GM18907 (cell line): Measurements from ENCODE around the gene NCKIPSD.

Experiments used
- ATAC-seq: cut with Tn5 transposase; IDR thresholded peaks from one replicate; pipeline ENCODE4 v1.9.1; 2021; ENCODE audit warnings: mild to moderate bottlenecking, moderate library complexity; ENCODE audit not compliant: unreplicated experiment

Gene NCKIPSD

GRCh38 chr3:48651771-48652170, 33.9 kb downstream of the NCKIPSD start:
- no peak for ATAC-seq

- no peak for ATAC-seq
These were observed 35.0 kb downstream of the NCKIPSD start for GRCh38 chr3:48650723-48651122.

DNA sequence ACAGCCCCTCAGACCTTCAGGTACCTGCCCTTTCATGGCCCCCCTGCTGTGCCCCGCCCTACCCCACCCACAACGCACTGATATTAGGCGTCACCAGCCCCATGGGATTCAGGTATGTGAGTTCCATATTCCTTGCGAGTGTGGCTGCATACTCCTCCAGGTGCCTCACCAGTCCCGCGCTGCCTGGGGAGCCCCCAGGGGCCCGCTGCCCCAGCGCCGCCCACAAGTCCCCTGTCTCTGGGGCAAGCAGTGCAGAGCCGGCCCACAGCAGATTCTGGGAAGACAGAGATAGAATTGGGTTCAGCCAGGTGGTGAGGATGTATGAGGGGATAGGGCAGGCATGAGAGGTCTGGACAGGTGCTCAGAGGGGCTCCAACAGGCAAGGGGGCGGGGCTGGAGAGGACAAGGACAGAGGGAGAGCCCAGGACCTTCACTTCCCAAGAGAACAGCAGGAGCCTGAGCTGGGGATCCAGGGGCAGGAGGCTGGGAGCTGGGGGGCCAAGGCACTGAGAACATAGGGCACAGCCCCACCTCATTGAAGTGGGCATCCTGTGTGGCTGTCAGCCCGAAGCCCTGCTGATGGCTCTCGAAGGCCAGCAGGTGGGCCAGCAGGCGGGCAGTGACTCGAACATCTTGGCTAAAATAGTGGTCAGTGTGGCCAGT, 37.4 kb downstream of the NCKIPSD start:
- no peak for ATAC-seq

DNA sequence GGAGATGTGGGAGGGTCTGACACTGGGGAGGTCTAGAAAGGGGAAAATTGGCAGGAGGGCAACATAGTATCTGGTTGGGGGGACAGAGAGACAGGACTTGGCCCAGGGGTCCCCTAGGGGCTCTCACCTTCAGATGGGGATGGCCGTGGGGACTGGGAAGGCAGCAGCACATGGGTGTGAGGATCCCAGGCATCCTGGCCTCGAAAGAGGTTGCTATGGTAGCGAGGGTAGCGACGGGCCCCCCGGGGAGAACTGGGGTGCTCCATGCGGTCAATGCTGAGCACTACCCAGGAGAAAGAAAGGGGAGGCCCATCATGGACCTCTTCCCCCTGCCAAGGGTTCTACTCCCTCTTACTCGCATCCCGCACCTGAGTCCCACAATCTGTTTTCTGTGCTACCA, 38.0 kb downstream of the NCKIPSD start:
- ATAC-seq = no peak

- no peak for ATAC-seq
These were observed 40.6 kb downstream of the NCKIPSD start for GRCh38 chr3:48644898-48645760.

DNA sequence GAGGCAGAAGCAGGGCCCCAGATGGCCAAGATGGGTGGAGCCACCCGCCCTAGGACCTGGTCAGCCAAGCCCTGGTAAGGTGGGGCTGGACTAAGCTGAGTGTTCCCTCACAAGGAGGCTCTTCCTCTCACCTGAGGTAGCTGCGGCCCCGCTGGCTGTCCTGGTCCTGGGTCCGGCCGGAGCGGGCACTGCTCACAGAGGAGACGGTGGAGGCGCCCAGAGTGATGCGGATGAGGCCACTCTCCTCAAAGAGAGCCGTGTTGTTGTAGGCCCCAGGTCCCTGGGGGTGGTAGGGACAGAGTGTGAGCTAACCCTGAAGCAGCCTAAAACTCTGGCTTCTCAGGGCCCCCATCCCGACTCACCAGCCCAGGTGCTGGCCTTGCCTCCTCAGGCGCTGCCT, 43.1 kb downstream of the NCKIPSD start:
- ATAC-seq = no peak

GRCh38 chr3:48641396-48641795, 44.3 kb downstream of the NCKIPSD start:
- no peak for ATAC-seq

GRCh38 chr3:48639944-48640606, 45.6 kb downstream of the NCKIPSD start:
- ATAC-seq = no peak

- no peak for ATAC-seq
These were observed 48.4 kb downstream of the NCKIPSD start for GRCh38 chr3:48637305-48637704.

DNA sequence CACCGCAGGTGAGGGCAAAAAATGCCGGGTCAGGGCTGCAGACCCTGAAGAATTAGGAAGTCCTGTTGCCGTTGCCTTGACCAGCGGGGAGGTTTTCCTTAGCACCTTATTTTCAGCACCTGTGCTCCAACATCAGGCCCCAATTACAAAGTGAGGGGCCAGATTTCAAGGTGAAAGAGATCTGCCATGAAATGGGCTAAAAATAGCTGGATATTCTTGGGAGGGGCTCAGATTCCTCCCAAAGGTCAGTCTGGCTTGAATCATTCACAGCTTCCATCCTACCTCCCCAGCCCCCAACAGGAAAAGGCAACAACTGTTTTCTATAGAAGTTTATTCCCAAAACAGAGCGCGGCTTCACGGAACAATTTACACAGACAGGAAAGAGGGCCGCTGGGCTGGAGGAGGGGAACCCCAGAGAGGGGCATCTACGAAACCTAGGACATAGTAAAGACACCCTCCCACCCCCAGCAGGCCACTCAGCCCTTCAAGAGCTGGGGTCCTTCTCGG, 49.5 kb downstream of the NCKIPSD start:
- ATAC-seq = no peak

DNA sequence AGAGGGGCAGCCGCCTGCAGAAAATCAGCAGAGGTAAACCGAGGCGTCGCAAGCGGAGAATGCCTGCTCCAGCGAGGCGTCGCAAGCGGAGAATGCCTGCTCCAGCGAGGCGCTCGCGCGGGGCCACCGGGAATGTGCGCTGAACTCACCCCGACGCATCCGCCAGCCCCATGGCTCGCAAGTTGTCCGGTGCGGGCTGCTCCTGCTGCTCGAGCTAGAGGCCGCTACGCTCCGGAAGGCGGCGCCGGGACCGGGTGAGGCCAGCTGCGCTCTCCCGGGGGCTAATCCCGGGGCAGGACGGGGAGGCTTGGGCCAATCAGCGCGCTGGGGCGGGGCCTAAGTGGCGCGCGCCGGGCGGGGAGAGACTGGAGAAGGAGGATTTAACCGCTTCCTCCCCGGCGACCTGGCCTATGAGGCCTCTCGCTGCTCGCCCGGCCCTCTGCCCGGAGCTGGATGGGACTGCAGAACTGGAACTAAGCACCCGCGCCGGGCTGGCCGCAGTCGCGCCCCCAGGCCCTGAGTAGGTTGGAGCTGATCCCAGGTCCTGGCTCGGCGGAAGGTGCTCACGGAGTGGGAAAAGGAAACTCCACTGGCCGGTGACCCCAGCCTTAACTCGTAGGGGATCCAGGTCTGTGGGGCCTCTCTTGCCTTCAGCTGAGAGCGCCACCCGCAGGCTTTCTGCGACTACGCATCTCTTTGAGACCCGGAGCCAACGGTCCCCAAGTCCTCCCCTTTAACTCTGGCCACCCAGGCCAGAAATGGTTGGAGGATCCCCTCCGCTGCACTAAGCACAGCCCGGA, 50.3 kb downstream of the NCKIPSD start, which contains the start of gene SLC26A6:
Gene SLC26A6 (minus strand): TSS at position 240 of the 800 bp plus-strand sequence. CDS start 68 bp downstream, at position 172.
- ATAC-seq = peak; percentile 90

- peak; percentile 5 for ATAC-seq
These were observed 51.0 kb downstream of the NCKIPSD start for GRCh38 chr3:48634661-48635221.

DNA sequence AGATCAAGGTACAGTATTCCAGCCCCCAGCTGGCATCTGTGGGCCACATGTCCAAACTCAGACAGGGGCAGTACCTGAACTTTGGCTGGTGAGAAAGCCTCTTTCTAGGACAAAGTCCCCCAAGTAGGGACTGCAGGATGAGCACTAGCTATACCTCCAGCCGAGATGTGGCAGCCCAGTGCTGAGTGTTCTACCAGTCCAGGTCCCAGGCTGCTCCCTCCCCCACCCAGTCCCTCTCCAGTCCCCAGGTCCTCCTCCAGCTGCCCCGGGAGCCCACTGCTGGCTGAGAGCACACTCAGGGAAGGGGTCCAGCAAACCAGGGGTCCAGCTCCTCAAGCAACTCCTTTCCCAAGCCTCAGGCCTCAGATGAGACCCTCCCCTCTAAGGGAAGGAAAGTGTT, 52.0 kb downstream of the NCKIPSD start:
- ATAC-seq = no peak

DNA sequence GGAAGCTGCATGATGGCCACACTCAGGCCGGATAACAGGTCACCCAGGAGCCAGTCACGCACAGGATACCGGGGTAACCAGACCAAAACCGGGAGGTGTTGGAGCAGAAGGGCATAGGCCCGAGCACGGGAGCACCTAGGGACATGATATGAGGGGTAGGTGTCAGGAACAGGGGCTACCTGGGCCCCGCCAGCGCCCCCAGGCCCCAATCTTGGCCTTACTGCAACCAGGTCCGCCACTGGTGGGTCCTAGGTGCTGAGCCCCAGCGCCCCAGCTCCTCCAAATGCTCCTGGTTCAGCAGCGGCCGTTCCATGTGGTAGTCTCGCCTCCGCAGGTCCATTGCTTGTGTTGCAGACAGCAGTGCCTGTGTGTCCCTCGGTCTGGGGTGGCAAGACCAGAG, 52.5 kb downstream of the NCKIPSD start:
- no peak for ATAC-seq

DNA sequence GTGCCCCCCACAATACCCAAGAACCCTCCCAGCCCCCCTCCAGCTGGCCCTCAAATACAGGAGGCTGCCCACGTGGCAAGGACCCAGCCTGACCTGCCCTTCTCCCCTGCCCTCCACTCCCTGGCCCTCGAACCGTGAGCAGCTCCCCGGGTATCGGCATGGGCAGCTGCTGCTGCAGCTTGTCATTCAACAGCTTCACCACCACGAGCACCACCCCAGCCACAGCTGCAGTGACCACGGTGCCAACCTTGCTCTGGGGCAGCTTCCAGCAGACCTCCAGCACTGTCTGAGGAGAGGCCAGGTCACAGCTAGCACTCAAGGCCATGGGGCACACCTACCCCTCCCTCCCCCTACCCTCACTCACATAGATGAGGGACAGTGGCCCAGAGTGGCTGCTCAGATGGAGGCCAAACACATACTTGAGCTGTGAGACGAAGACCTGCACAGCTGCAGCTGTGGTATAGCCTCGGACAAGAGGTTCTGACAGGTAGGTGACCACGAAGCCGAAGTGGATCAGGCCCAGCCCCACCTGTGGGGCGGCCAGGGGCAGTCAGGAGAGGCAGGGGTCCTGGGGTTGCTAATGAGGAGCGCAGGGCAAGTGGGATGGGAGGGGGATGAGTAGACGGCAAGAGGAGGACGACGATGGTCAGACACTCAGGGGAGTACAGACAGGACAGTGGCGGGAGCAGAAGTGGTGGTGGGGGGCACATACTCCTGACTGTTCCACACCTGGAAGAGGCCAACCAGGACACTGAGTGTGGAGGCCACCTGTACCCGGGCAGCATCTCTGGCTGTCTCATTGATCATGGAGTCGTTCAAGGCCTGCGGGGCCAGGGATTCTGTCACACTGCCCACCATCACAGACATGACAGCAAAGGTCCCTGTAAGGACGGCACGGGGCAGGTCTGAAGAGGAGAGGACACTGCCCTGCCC, 53.9 kb downstream of the NCKIPSD start:
- no peak for ATAC-seq

DNA sequence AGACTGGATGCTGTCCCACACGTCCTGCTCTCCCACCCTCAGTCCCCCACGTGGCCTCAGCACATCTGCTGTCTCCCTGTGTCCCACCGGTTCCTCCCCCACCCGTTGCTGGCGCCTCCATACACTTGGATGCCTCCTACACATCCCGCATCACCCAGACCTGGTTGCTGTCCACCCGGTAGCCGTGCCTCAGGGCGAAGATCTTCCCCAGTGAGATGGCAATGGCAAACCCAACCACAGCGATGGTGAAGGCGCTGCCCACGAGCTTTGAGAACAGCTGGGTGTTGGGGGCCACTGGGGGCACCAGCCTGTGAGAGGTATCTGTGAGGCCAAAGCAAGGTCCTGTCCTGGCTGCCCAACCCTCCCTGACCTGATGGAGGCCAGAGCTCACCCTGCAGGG, 54.9 kb downstream of the NCKIPSD start:
- ATAC-seq = no peak

DNA sequence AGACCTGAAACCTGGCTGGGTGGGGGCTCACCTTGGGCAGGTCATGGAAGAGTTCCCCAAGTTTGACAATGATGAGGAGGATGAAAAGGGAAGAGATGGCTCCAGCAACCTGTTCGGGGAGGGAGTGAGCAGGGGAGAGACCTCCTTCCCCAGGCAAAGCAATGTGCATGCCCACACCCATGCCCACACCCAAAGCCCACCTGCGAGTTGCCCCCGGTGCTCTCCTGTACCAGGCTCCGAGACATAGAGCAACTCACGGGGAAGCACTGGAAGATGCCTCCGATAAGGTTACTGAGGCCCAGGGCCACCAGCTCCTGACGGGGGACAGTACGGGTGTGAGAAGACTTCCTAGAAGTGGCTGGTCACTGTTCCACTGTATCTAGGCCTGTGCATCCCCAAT, 55.3 kb downstream of the NCKIPSD start:
- no peak for ATAC-seq

GRCh38 chr3:48629894-48630293, 55.8 kb downstream of the NCKIPSD start:
- no peak for ATAC-seq

DNA sequence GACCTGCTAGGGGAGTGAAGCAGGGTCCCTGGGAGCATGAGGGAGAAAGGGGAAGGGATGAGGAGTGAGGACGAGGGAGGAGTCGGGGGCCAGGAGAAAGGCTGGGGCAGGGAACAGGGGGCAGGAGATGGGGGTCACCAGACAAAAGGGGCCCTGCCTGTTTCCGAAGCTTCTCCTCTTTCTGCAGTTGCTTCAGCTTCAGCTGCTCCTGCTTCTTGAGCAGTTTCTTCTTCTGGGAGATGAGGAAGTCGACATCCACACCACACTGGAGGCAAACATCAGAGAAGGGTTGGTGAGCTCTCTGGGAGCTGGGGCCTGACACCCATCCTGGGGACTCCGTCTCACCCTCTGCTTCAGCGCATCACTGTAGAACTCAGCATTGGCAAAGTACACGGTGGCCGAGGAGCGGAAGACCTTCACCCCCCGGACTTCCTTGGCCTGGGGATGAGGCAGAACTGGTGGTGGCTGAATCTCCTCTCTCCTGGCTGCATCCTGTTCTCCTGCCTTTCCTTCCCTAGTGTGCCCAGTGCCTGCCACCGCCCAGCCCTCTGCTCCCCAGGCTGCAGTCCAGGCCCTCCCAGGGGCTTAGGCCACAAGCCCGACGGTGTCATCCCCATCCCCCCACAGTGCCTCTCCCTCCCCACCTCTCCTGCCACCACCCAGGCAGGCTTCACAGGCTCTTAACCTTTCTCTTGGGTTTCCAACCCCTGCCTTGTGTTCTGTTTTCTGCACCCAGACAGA, 57.3 kb downstream of the NCKIPSD start:
- ATAC-seq = no peak
